HG03558 (cell line): ENCODE measurements around the gene AP3D1.
A peak's percentile ranks its signal among the peaks of the same experiment; 100 is the strongest.
"Not testable (repeated sequence)": the region's sequence is repeated elsewhere in the genome, so short reads cannot be mapped to it uniquely, and the experiment has no call there.

Experiments used
- ATAC-seq: cut with Tn5 transposase; IDR thresholded peaks from one replicate; pipeline ENCODE4 v1.9.1; 2021; ENCODE audit warnings: moderate number of reproducible peaks; ENCODE audit not compliant: unreplicated experiment; ENCODE audit errors: extremely low read depth

Gene AP3D1

GRCh38 chr19:2151339-2152229 is at the start of gene AP3D1:
Gene AP3D1, minus strand, starts transcription at chr19:2151566. Its CDS starts 232 bp downstream, at chr19:2151334.
- ATAC-seq = peak; percentile 78

GRCh38 chr19:2200624-2201294 is 49.4 kb upstream of the AP3D1 start:
- not testable (repeated sequence) for ATAC-seq

- no peak for ATAC-seq
Measured at GRCh38 chr19:2199861-2200623, 48.7 kb upstream of the AP3D1 start.

GRCh38 chr19:2199215-2199614 is 47.8 kb upstream of the AP3D1 start:
- ATAC-seq = no peak

GRCh38 chr19:2198317-2198716 is 47.0 kb upstream of the AP3D1 start:
- no peak for ATAC-seq

GRCh38 chr19:2197270-2197669 is 45.9 kb upstream of the AP3D1 start:
- no peak for ATAC-seq

- ATAC-seq = no peak
Measured at GRCh38 chr19:2195914-2196313, 44.5 kb upstream of the AP3D1 start.

- no peak for ATAC-seq
Measured at GRCh38 chr19:2195361-2195760, 44.0 kb upstream of the AP3D1 start.

GRCh38 chr19:2194513-2195078 is 43.2 kb upstream of the AP3D1 start:
- ATAC-seq = no peak

GRCh38 chr19:2193807-2194206 is 42.4 kb upstream of the AP3D1 start:
- no peak for ATAC-seq

- ATAC-seq = no peak
Measured at GRCh38 chr19:2192862-2193261, 41.5 kb upstream of the AP3D1 start.

- ATAC-seq = no peak
Measured at GRCh38 chr19:2191456-2192310, 40.3 kb upstream of the AP3D1 start.

GRCh38 chr19:2190848-2191455 is 39.6 kb upstream of the AP3D1 start:
- ATAC-seq = no peak

GRCh38 chr19:2189880-2190279 is 38.5 kb upstream of the AP3D1 start:
- ATAC-seq = no peak

GRCh38 chr19:2188708-2189385 is 37.5 kb upstream of the AP3D1 start:
- ATAC-seq = no peak

- no peak for ATAC-seq
Measured at GRCh38 chr19:2187159-2187558, 35.8 kb upstream of the AP3D1 start.

GRCh38 chr19:2186071-2186846 is 34.9 kb upstream of the AP3D1 start:
- no peak for ATAC-seq

GRCh38 chr19:2185734-2186070 is 34.3 kb upstream of the AP3D1 start:
- ATAC-seq = no peak
